GM21447 (cell line): Measurements from ENCODE around the gene FIBIN.
"Not testable (repeated sequence)": the region's sequence is repeated elsewhere in the genome, so short reads cannot be mapped to it uniquely, and the experiment has no call there.

Experiments used
- ATAC-seq: cut with Tn5 transposase; IDR thresholded peaks from one replicate; pipeline ENCODE4 v1.9.1; 2021; ENCODE audit not compliant: unreplicated experiment

FIBIN gene

DNA sequence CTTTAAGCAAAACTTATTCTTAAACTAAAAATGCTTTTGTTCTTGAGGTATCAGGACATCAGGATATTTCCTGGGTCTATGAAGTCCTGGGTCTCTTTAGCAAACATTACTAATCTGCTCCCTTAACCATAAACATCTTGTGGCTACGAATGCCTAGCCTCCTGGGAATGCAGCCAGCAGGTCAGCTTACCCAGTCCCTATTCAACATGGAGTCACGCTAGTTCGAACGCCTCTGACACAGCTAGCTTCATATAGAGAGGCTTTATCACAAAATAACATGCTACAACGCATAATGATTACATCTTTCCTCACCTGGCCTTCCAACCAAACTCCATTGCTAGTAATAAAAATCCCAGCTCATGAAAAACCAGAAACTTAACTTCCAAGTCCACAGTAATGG is 17.5 kb upstream of the FIBIN start:
- no peak for ATAC-seq

GRCh38 chr11:26977209-26977608 is 16.7 kb upstream of the FIBIN start:
- ATAC-seq: not testable (repeated sequence)

DNA sequence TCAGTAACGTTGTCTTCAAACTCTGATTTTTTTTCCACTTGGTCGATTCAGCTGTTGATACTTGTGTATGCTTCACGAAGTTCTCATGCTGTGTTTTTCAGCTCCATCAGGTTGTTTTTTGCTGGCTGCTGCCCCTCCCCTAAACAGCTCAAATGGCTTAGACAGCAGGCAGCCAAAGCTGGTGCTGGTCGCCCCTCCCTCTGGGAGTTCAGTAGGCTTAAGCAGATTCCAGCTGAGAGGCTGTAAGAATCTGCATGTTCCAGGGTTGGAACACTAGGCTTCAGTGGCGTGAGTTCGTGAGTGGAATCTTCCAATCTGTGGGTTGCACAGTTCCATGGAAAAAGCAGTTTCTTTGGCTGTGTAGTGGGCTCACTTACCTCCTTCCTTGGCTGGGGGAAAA is 10.3 kb upstream of the FIBIN start:
- ATAC-seq: no peak

DNA sequence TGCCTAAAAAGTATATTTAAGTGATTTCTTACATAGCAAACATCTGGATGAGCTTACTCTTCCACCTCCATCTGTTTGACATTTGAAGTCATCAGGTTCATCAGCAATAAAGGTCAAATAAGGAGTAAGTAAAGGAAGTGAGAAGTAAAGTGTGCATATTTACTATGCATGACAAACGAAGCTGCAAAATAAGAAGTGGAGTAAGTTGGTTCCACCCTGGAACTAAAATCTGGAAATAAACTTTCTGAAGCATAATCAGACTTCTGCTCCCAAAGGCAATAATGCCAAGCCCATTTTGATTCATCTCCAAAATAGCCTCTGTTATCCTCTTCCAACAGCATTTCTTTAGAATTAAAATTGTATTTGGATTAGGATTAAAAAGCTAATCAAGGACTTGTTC is 8.4 kb upstream of the FIBIN start:
- ATAC-seq: no peak

DNA sequence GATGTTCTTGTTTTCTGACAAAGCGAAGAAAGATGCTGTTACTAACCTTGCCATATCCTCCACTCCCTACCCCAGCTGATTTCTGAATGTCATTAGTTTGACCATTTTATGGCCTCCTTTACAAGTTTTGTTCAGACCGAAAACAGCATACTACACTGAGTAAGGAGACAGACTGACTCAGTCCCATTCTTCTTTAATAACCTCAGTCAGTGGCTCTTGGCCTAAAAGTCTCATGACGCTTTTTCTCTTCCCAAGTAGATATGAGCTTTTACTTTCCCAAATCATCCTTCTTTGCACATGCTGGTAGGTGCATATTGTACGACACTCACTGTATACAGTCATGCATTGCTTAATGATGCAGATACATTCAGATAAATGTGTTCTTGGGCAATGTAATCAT is 8.0 kb upstream of the FIBIN start:
- ATAC-seq: no peak

DNA sequence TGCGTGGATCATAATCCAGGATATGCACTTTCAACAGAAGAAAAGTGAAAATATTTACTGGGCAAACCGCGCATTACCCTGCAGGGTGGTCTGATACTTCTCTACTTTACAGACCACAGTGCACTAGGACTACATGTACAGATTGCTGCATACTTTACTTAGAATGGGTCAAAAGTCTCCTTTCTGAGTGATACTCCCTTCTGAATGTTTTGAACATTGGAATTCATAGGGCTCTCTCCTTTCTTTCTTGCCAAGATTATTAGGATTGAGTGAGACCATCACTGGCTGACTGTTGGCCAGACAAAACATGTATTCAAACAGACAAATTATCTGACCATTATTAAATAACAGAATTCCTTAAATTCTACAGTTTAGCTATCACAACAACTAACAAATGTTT is 6.6 kb upstream of the FIBIN start:
- no peak for ATAC-seq

GRCh38 chr11:26987731-26988130 is 6.2 kb upstream of the FIBIN start:
- ATAC-seq: no peak

- ATAC-seq: no peak
Measured at GRCh38 chr11:26992031-26992541, 1.8 kb upstream of the FIBIN start.

- no peak for ATAC-seq
Measured at GRCh38 chr11:26994631-26995095, 751 bp downstream of the FIBIN start.

DNA sequence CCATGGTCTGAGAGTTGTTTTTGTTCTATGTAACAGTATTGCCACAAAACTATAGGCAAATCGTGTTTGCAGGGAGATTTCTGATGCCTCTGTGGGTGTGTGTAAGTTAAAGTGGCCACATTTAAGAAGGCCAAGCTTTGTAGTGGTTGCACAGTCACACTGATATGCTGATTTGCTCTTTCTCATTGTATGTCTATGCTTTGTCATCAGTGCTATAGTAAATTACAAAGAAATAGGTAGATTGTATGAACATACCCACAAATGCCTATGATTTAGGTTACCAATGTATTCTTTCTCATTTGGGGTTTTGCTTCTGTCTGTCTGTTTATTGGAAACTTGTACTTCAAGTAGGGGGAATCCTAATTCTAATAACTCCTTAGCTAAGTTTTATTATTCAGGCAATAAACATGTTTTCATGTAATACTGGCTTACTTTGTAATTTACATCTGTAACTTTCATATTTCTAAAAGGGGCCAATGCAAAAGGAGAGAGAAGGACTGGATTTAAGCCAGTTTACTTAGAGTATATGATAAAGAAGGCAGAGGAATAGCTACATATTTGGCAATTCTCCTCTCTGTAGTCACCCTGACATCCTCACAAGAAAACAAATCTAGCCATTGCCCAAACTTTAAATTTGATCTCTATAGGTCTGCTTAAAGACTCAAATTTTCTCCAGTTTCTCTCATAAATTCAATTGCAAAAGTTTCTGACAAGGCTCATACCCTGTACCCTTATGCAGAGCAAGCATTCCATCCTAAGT is 2.0 kb downstream of the FIBIN start:
- ATAC-seq: no peak

- no peak for ATAC-seq
Measured at GRCh38 chr11:26997378-26997777, 3.5 kb downstream of the FIBIN start.

GRCh38 chr11:27001136-27001730 is 7.3 kb downstream of the FIBIN start:
- not testable (repeated sequence) for ATAC-seq

DNA sequence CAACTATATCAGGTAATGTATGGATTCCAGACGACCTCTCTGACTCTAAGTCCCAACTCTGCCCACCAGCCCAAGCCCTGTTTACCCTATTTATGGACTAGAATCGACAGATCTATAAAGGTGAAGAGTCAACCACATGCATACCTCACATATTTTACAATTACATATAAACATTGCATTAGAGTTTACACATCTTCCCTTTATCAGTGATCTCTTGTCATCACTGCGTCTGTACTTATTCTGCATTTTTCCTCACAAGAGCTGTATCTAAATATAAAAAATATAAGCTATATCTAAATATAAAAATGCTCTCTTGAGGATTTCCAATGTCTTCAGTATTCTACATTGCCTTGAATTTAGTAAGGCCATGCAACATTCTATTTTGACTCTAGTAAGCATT is 8.5 kb downstream of the FIBIN start:
- ATAC-seq: no peak

- ATAC-seq: no peak
Measured at GRCh38 chr11:27002838-27003237, 8.9 kb downstream of the FIBIN start.

- no peak for ATAC-seq
Measured at GRCh38 chr11:27004103-27004502, 10.2 kb downstream of the FIBIN start.

GRCh38 chr11:27008811-27009535 is 15.1 kb downstream of the FIBIN start:
- ATAC-seq: no peak

DNA sequence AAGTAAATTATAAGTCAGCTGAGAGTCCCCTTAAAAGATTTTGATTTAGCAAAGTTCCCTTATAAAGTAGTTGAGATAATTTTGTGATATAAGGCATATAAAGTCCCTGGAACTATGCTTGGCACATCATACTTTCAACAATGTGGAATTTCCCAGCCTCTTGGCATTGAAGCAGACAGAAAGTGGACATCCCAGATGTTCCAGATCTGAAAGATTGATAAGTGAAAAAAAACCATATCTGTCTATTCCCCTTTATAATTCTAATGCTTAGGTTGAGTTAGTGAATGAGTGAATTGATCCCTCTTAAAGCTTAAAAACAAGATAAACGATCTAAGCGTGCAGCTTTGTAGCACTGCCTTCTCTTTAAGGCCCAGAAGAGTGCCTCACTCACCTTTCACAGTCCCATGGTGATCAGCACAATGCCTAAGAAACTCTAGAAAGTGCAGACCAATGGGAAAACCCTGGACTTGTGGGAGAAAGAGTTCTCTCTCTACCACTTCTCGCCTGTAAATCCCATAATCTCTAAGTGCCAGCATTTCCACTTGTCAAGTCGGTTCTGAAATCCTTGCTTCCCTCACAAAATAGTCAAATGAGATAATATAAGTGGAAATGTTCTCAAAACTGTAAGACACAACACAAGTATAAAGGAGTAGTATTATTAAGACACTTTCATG is 17.8 kb downstream of the FIBIN start:
- no peak for ATAC-seq

DNA sequence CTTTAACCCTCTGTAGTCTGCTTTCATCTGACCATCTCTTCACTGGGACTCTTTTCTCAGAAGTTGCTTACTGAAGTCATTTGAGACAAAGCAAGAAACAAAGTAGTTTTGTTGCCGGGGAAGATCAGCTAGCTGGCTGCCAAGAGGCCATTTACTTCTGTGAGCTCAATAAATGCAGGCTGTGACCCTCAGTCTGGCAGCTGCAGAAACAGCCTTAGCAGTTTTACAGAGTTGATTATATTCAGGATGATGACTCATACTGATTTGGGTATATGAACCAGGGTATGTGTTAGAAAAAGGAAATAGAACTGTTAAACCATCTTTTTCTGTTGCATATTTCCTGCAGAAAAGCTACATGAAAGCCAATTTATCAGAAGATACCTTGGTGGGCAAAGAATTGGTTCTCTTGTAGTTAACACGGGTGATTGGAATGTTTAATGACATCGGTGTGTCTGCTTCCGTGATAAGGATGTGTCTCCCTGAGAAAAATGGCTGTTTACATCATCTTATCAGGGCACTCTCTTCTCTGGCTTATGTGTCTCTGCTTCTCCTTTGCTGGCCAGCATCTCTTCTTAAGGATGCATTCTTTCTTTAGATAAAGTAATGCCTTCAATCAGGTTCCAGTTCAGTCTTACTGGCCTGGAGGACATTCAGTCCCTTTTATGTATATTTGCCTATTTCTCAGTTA is 18.5 kb downstream of the FIBIN start:
- no peak for ATAC-seq

DNA sequence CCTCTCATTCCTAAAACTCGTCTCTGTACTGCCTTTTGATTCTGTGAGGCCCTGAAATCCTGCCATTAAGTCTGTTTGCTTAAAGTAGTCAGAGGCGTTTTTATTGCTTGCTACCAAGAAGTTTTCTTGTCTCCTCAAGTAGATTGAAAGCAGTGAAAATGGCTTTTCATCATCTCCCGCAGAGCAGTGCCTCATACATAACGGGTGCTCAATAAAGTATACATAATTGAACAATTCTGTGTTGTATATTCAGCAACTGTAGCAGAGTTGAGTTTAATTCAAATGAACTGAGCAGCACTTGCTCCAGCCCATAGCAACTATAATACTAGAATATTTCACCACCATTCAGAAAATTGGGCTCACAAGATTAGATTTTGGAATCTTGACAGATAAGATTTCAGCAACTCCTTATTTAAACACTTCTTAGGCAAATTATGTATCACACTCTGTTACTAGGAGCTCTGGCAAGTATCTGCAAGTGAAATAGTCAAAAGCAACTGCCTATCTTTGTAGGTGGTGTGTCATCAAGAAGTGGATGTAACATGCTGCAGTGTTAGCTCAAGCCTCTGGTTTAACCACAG is 20.0 kb downstream of the FIBIN start:
- ATAC-seq: no peak

DNA sequence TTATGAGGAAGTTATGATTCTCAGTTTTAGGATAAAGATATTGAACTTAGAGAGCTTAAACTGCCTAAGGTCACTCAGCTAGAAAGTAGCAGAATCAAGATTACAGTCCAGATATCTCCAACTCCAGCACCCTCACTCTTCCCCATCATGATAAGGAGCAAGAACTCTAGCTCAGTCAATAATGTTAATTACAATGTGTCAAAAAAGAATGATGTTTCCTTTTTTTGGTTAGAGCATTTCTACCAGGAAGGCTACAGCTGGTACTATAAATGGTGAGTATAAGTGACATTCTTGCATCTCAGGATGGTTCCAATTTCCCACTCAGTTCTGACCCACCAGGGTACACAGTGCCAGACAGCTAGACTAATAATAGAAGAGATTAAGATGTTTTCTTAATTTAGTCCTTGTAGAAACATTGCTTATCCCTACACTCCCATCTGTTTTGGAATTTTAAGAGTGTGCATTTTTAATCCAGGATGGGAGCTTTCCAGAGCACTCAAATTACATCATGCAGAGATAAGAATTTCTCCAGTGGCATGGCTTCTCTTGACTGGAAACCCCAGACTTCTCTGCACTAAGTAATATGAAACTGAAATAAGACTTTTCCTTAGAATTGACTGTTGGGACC is 25.1 kb downstream of the FIBIN start:
- no peak for ATAC-seq
